Keratinocyte (primary cell): ENCODE data around the gene TMEM266. TPM values are rescaled to one million over a fixed set of nuclear protein-coding genes. Genes with fewer than 3 reads are reported as not detected.

Experiments used
- DNase-seq: peaks from one replicate; pipeline ENCODE4 v3.0.0-alpha.2; 2011; ENCODE audit warnings: low read depth, missing footprints, low spot score
- FAIRE-seq: peaks from 2 replicates; lab custom pipeline; 2011; peaks lifted over from hg19 to GRCh38; lab: Jason Lieb, UNC
- H2AFZ ChIP-seq: 2 replicates; pipeline ENCODE4 v1.6.0; 2012; ENCODE audit warnings: low read length, control low read depth, inconsistent platforms; ENCODE audit not compliant: control insufficient read depth
- H3K27ac ChIP-seq: 2 replicates; pipeline ENCODE4 v1.5.1; 2011; ENCODE audit warnings: low read length; ENCODE audit not compliant: control insufficient read depth, insufficient read depth
- H3K27me3 ChIP-seq: 3 replicates; pipeline ENCODE4 v1.6.0; 2011; ENCODE audit warnings: low read length; ENCODE audit not compliant: control insufficient read depth, insufficient read depth; ENCODE audit errors: extremely low read depth
- H3K36me3 ChIP-seq, 2 experiments: 2 replicates in 1 of 2; 3 replicates in 1 of 2; pipeline ENCODE4 v1.5.1; 2011; ENCODE audit warnings: low read length in 2 of 2, mild to moderate bottlenecking in 1 of 2; ENCODE audit not compliant: control insufficient read depth in 2 of 2, insufficient read depth in 2 of 2; ENCODE audit errors: extremely low read depth in 1 of 2
- H3K4me1 ChIP-seq: 3 replicates; pipeline ENCODE4 v1.5.1; 2011; ENCODE audit warnings: low read length; ENCODE audit not compliant: control insufficient read depth, insufficient read depth; ENCODE audit errors: extremely low read depth
- H3K4me2 ChIP-seq: 3 replicates; pipeline ENCODE4 v1.6.0; 2011; ENCODE audit warnings: low read depth, low read length; ENCODE audit not compliant: control insufficient read depth, insufficient read depth; ENCODE audit errors: extremely low read depth
- H3K4me3 ChIP-seq, 3 experiments: fragments of 200-600 bp in 1 of 3; sonication (generic) in 1 of 3; 2 replicates in 2 of 3; 3 replicates in 1 of 3; pipeline ENCODE4 v1.5.1; 2011 to 2016; ENCODE audit warnings: low read length in 3 of 3, mild to moderate bottlenecking in 3 of 3, control low read depth in 2 of 3, inconsistent platforms in 1 of 3, low read depth in 1 of 3, mixed read lengths in 1 of 3, mixed run types in 1 of 3, moderate library complexity in 1 of 3; ENCODE audit not compliant: control insufficient read depth in 2 of 3, insufficient read depth in 2 of 3; ENCODE audit errors: extremely low read depth in 1 of 3
- H3K79me2 ChIP-seq: 2 replicates; pipeline ENCODE4 v1.6.0; 2012; ENCODE audit warnings: low read length; ENCODE audit not compliant: control insufficient read depth, insufficient read depth
- H3K9ac ChIP-seq: 3 replicates; pipeline ENCODE4 v1.6.0; 2011; ENCODE audit warnings: low read length; ENCODE audit not compliant: control insufficient read depth, insufficient read depth; ENCODE audit errors: extremely low read depth
- H3K9me1 ChIP-seq: 3 replicates; pipeline ENCODE4 v1.6.0; 2011; ENCODE audit warnings: low read length; ENCODE audit not compliant: control insufficient read depth, insufficient read depth; ENCODE audit errors: extremely low read depth
- H3K9me3 ChIP-seq: 2 replicates; pipeline ENCODE4 v1.5.1; 2012; ENCODE audit warnings: low read depth, low read length; ENCODE audit not compliant: control insufficient read depth
- H4K20me1 ChIP-seq: 3 replicates; pipeline ENCODE4 v1.6.0; 2011; ENCODE audit warnings: low read length; ENCODE audit not compliant: control insufficient read depth, insufficient read depth; ENCODE audit errors: extremely low read depth
- EZH2 ChIP-seq: IDR thresholded peaks from one replicate; pipeline ENCODE4 v1.6.1; 2012; ENCODE audit warnings: inconsistent platforms, mild to moderate bottlenecking, low read length, moderate library complexity
- dilution Hi-C: fragments of 300-500 bp; cut with MboI; formaldehyde crosslinking; loops from one replicate; pipeline ENCODE4 v1.7.0; 2020; ENCODE audit warnings: low sequenced_read_pairs; ENCODE audit not compliant: extremely low pct_ligation_motif_present
- polyA plus RNA-seq, 5 experiments: library from polyadenylated mRNA; depleted of rRNA in 3 of 5; stranded (reverse) in 3 of 5; stranded (forward) in 1 of 5; unstranded in 1 of 5; fragments of >200 nt; gene quantifications; 1 replicate in 1 of 5; 2 replicates in 3 of 5; 3 replicates in 1 of 5; pipeline versions ENCODE4 v1.2.1 to v1.2.3, GENCODE V29; 2011 to 2012; ENCODE audit warnings: missing spikeins in 2 of 5, low read depth in 1 of 5, low replicate concordance in 1 of 5
- TF ChIP-seq, protein P1 (sequence below), 3 experiments: IDR thresholded peaks in 1 of 3; conservative IDR thresholded peaks in 1 of 3; optimal IDR thresholded peaks in 1 of 3; 2 replicates in 2 of 3; 3 replicates in 1 of 3; pipeline versions ENCODE3 to v1.5.1; 2011; ENCODE audit warnings: low read length in 3 of 3, mild to moderate bottlenecking in 3 of 3, moderate library complexity in 2 of 3, control low read depth in 1 of 3, inconsistent platforms in 1 of 3; ENCODE audit not compliant: insufficient read depth in 2 of 3; ENCODE audit errors: extremely low read depth in 1 of 3

Gene TMEM266
- polyA plus RNA-seq, 1 donor (not counting 4 experiments of a cell fraction or from before 2014, with no cell fraction given), result 0.03 TPM

GRCh38 chr15:76099388-76099787, 39.6 kb downstream of the TMEM266 start:
- Histone ChIP-seq H3K4me2 (no peak overlapping the region), H3K79me2 (no peaks in the 10 kb centered on the region), H3K27me3 (peaks cover 9% of the 10 kb centered on the region), H3K9me3 (no peaks in the 10 kb centered on the region), H3K4me1 (no peaks in the 10 kb centered on the region), H2AFZ (no peak overlapping the region), H3K9me1 (no peaks in the 10 kb centered on the region), H3K4me3 (no peak overlapping the region), H3K9ac (no peak overlapping the region), H3K27ac (no peak overlapping the region), H3K36me3 (no peaks in the 10 kb centered on the region), H4K20me1 (no peaks in the 10 kb centered on the region)
- TF ChIP-seq, protein P1, sequence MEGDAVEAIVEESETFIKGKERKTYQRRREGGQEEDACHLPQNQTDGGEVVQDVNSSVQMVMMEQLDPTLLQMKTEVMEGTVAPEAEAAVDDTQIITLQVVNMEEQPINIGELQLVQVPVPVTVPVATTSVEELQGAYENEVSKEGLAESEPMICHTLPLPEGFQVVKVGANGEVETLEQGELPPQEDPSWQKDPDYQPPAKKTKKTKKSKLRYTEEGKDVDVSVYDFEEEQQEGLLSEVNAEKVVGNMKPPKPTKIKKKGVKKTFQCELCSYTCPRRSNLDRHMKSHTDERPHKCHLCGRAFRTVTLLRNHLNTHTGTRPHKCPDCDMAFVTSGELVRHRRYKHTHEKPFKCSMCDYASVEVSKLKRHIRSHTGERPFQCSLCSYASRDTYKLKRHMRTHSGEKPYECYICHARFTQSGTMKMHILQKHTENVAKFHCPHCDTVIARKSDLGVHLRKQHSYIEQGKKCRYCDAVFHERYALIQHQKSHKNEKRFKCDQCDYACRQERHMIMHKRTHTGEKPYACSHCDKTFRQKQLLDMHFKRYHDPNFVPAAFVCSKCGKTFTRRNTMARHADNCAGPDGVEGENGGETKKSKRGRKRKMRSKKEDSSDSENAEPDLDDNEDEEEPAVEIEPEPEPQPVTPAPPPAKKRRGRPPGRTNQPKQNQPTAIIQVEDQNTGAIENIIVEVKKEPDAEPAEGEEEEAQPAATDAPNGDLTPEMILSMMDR (optimal IDR thresholded peaks at IDR 0.05 in 1 of 3, IDR thresholded peaks at IDR 0.05 in 1 of 3, conservative IDR thresholded peaks at IDR 0.05 in 1 of 3; ENCODE audit: extremely low read depth in 1 of 3, insufficient read depth in 2 of 3, low read length in 3 of 3), result no peak
- no peak for TF ChIP-seq EZH2
- dilution Hi-C loops, result no loop called here
- no peak for DNase-seq
- no peak for FAIRE-seq

DNA sequence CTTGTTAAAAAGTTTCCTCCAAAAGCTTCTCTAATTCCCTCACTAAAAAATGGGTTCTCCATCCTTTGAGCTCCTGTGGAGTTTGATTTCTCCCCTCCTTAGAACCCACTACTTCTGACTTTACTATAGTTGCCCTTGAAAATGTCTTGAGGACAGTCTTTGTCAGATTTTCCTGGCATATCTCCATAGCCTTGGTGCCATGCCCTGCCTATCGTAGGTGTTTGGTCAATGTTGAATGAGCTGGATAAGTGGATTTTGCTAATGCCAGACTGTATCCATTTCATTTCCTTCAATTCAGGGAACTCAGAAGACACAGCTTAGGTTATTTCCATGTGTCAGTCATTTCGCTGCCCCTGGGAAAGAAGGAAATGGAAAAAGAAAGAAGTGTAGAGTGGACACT, 40.6 kb downstream of the TMEM266 start:
- FAIRE-seq (no peak), DNase-seq (no peak)
- H4K20me1 ChIP-seq, result no peaks in the 10 kb centered on the region
- no peak overlapping the region for H2AFZ ChIP-seq
- no peak overlapping the region for H3K4me2 ChIP-seq
- no peak overlapping the region for H3K27ac ChIP-seq
- H3K27me3 ChIP-seq, result peaks cover 9% of the 10 kb centered on the region
- dilution Hi-C loops, result no loop called here
- H3K4me3 ChIP-seq, result no peak overlapping the region
- no peaks in the 10 kb centered on the region for H3K9me1 ChIP-seq
- no peaks in the 10 kb centered on the region for H3K79me2 ChIP-seq
- H3K4me1 ChIP-seq, result no peaks in the 10 kb centered on the region
- no peaks in the 10 kb centered on the region for H3K36me3 ChIP-seq
- no peak overlapping the region for H3K9ac ChIP-seq
- TF ChIP-seq, protein P1 (optimal IDR thresholded peaks at IDR 0.05 in 1 of 3, IDR thresholded peaks at IDR 0.05 in 1 of 3, conservative IDR thresholded peaks at IDR 0.05 in 1 of 3; ENCODE audit: extremely low read depth in 1 of 3, insufficient read depth in 2 of 3, low read length in 3 of 3), result no peak
- no peak for TF ChIP-seq EZH2
- no peaks in the 10 kb centered on the region for H3K9me3 ChIP-seq
